ENCODE measurements around the gene BEND6. TPM values are rescaled to one million over a fixed set of nuclear protein-coding genes. Genes with fewer than 3 reads are reported as not detected.

Gene BEND6
- polyA plus RNA-seq, 1 of the 3 experiments (the other 2 are of a cell fraction) = 6.9 TPM

GRCh38 chr6:56933650-56934049, 21.3 kb upstream of the BEND6 start (continued):
- TF ChIP-seq FOXM1 (IDR thresholded peaks at IDR 0.05; ENCODE audit: low read depth) (no peak), YY1 (IDR thresholded peaks at IDR 0.05; ENCODE audit: low read depth) (no peak), FOXJ3 (CRISPR knock-in tag; IDR thresholded peaks at IDR 0.05) (no peak), RFX5 (IDR thresholded peaks at IDR 0.05; ENCODE audit: low read length) (no peak)
- TF ChIP-seq, protein P1, sequence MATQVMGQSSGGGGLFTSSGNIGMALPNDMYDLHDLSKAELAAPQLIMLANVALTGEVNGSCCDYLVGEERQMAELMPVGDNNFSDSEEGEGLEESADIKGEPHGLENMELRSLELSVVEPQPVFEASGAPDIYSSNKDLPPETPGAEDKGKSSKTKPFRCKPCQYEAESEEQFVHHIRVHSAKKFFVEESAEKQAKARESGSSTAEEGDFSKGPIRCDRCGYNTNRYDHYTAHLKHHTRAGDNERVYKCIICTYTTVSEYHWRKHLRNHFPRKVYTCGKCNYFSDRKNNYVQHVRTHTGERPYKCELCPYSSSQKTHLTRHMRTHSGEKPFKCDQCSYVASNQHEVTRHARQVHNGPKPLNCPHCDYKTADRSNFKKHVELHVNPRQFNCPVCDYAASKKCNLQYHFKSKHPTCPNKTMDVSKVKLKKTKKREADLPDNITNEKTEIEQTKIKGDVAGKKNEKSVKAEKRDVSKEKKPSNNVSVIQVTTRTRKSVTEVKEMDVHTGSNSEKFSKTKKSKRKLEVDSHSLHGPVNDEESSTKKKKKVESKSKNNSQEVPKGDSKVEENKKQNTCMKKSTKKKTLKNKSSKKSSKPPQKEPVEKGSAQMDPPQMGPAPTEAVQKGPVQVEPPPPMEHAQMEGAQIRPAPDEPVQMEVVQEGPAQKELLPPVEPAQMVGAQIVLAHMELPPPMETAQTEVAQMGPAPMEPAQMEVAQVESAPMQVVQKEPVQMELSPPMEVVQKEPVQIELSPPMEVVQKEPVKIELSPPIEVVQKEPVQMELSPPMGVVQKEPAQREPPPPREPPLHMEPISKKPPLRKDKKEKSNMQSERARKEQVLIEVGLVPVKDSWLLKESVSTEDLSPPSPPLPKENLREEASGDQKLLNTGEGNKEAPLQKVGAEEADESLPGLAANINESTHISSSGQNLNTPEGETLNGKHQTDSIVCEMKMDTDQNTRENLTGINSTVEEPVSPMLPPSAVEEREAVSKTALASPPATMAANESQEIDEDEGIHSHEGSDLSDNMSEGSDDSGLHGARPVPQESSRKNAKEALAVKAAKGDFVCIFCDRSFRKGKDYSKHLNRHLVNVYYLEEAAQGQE (IDR thresholded peaks at IDR 0.05; ENCODE audit: low read depth, low read length) = no peak

GRCh38 chr6:56934876-56935275, 20.0 kb upstream of the BEND6 start:
- Histone ChIP-seq H3K27ac (ENCODE audit: low read depth in 2 of 2, low read length in 1 of 2) (no peak overlapping the region), H3K9ac (no peak overlapping the region), H2AFZ (ENCODE audit: low read depth) (no peak overlapping the region), H3K4me1 (ENCODE audit: control insufficient read depth in 1 of 2, insufficient read depth in 2 of 2, low read depth in 1 of 2, low read length in 1 of 2) (no peaks in the 10 kb centered on the region; a peak in 2 of 4 replicates), H3K36me3 (replicated peaks in 1 of 2; ENCODE audit: control insufficient read depth in 1 of 2, insufficient read depth in 2 of 2, low read length in 1 of 2) (peaks cover 0 to 41% of the 10 kb centered on the region in 2 experiments), H3K4me2 (no peak overlapping the region), H3K79me2 (ENCODE audit: insufficient read depth) (peaks cover 31% of the 10 kb centered on the region), H4K20me1 (ENCODE audit: insufficient read depth) (peaks cover 4% of the 10 kb centered on the region; the same call in 1 of the 2 replicates), H3K9me2 (no peaks in the 10 kb centered on the region), H3F3A (replicated peaks; ENCODE audit: insufficient read depth) (peaks cover 27% of the 10 kb centered on the region), H3K27me3 (ENCODE audit: insufficient read depth) (no peaks in the 10 kb centered on the region), H3K9me3 (no peaks in the 10 kb centered on the region), H3K4me3 (ENCODE audit: low read depth in 2 of 2, low read length in 1 of 2) (no peak overlapping the region)
- CTCF ChIA-PET = interaction anchor here (1.0 to 1.4 kb wide), 2 partner anchors 32 to 86 kb away, joined by 3 to 4 read pairs; no protein-coding TSS in a partner anchor
- 97% methylated on average over 4 of the region's 4 CpGs for WGBS (ENCODE audit: low lambda C conversion rate)
- no peak for DNase-seq
- POLR2A ChIA-PET = no interaction called here
- TF ChIP-seq, protein P2, sequence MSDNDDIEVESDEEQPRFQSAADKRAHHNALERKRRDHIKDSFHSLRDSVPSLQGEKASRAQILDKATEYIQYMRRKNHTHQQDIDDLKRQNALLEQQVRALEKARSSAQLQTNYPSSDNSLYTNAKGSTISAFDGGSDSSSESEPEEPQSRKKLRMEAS (IDR thresholded peaks at IDR 0.05; ENCODE audit: low read depth) = no peak
- no peak for TF ChIP-seq RFX5 (IDR thresholded peaks at IDR 0.05; ENCODE audit: low read length)
- no peak for TF ChIP-seq MXI1 (IDR thresholded peaks at IDR 0.05; ENCODE audit: low read depth, low read length)
- no peak for TF ChIP-seq MEF2A (IDR thresholded peaks at IDR 0.05; ENCODE audit: borderline replicate concordance, low read depth)
- TF ChIP-seq, protein P3, sequence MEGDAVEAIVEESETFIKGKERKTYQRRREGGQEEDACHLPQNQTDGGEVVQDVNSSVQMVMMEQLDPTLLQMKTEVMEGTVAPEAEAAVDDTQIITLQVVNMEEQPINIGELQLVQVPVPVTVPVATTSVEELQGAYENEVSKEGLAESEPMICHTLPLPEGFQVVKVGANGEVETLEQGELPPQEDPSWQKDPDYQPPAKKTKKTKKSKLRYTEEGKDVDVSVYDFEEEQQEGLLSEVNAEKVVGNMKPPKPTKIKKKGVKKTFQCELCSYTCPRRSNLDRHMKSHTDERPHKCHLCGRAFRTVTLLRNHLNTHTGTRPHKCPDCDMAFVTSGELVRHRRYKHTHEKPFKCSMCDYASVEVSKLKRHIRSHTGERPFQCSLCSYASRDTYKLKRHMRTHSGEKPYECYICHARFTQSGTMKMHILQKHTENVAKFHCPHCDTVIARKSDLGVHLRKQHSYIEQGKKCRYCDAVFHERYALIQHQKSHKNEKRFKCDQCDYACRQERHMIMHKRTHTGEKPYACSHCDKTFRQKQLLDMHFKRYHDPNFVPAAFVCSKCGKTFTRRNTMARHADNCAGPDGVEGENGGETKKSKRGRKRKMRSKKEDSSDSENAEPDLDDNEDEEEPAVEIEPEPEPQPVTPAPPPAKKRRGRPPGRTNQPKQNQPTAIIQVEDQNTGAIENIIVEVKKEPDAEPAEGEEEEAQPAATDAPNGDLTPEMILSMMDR (IDR thresholded peaks at IDR 0.05) = no peak
- no peak for TF ChIP-seq ZBTB33 (IDR thresholded peaks at IDR 0.05; ENCODE audit: borderline replicate concordance, low read depth)
